Smooth muscle cell (in vitro differentiated cells): ENCODE results near the gene KDF1. TPM values are rescaled to one million over a fixed set of nuclear protein-coding genes. Genes with fewer than 3 reads are reported as not detected.
A peak's percentile ranks its signal among the peaks of the same experiment; 100 is the strongest.

Experiments
- DNase-seq: peaks from one replicate; lab custom pipeline; 2025; ENCODE audit not compliant: unreplicated experiment; lab: John Stamatoyannopoulos, UW
- H2AFZ ChIP-seq: fragments of 200-600 bp; sonication (generic); 2 replicates; pipeline ENCODE4 v1.6.0; 2016; ENCODE audit warnings: antibody characterized with exemption, low read depth, mild to moderate bottlenecking
- H3F3A ChIP-seq: fragments of 200-600 bp; sonication (generic); 2 replicates; pipeline ENCODE4 v1.6.0; 2017; ENCODE audit warnings: antibody characterized with exemption, low read depth
- H3K27ac ChIP-seq: fragments of 200-600 bp; sonication (generic); 2 replicates; pipeline ENCODE4 v1.5.1; 2016; ENCODE audit warnings: low read depth, mild to moderate bottlenecking
- H3K27me3 ChIP-seq: fragments of 200-600 bp; sonication (generic); 2 replicates; pipeline ENCODE4 v1.6.1; 2016; ENCODE audit warnings: low read depth, mild to moderate bottlenecking
- H3K36me3 ChIP-seq: fragments of 200-600 bp; sonication (generic); 2 replicates; pipeline ENCODE4 v1.5.1; 2016; ENCODE audit warnings: low read depth
- H3K4me1 ChIP-seq: fragments of 200-600 bp; sonication (generic); 2 replicates; pipeline ENCODE4 v1.5.1; 2016; ENCODE audit warnings: low read depth
- H3K4me2 ChIP-seq: fragments of 200-600 bp; sonication (generic); 2 replicates; pipeline ENCODE4 v1.6.0; 2016; ENCODE audit warnings: mild to moderate bottlenecking
- H3K4me3 ChIP-seq: fragments of 200-600 bp; sonication (generic); 2 replicates; pipeline ENCODE4 v1.5.1; 2016; ENCODE audit warnings: mild to moderate bottlenecking
- H3K79me2 ChIP-seq: fragments of 200-600 bp; sonication (generic); 2 replicates; pipeline ENCODE4 v1.6.0; 2016; ENCODE audit warnings: low read depth, mild to moderate bottlenecking
- H3K9ac ChIP-seq: fragments of 200-600 bp; sonication (generic); 2 replicates; pipeline ENCODE4 v1.6.0; 2016; ENCODE audit warnings: low read depth
- H3K9me3 ChIP-seq: fragments of 200-600 bp; sonication (generic); replicated peaks from 2 replicates; pipeline ENCODE4 v1.5.1; 2016; ENCODE audit warnings: low read depth
- H4K20me1 ChIP-seq: fragments of 200-600 bp; sonication (generic); 2 replicates; pipeline ENCODE4 v1.6.0; 2016; ENCODE audit warnings: low read depth
- WGBS: methylation state at CpG from one replicate; pipeline ENCODE4 v1.1.7; 2016; ENCODE audit warnings: low lambda C conversion rate; 5-methylcytosine and 5-hydroxymethylcytosine counted together
- polyA plus RNA-seq: library from polyadenylated mRNA; unstranded; fragments of >200 nt; fragmentation: Nextera tagmentation; extraction: Ambion mirVana; gene quantifications from 2 replicates; pipeline ENCODE4 v1.2.1, GENCODE V29; 2016
- total RNA-seq: library from RNA; depleted of rRNA; stranded (reverse); fragments of >200 nt; gene quantifications from 2 replicates; pipeline ENCODE4 v1.2.3, GENCODE V29; 2014
- TF ChIP-seq, protein P1 (sequence below): fragments of 200-600 bp; sonication (generic); IDR thresholded peaks from 2 replicates; pipeline ENCODE4 v1.5.1; 2017; ENCODE audit warnings: borderline replicate concordance, mild to moderate bottlenecking, antibody characterized with exemption; ENCODE audit not compliant: insufficient read depth, poor library complexity, severe bottlenecking

KDF1 gene
- total and polyA plus RNA-seq, 2 experiments from 2014 or later: 0.96 to 2.7 TPM

GRCh38 chr1:26910343-26911160 lies 49.7 kb downstream of the KDF1 start:
- H3K27me3 ChIP-seq: no peaks in the 10 kb centered on the region
- WGBS: 97% methylated on average over 4 of the region's 4 CpGs
- H3F3A ChIP-seq: no peaks in the 10 kb centered on the region
- H3K36me3 ChIP-seq: no peaks in the 10 kb centered on the region
- H3K9me3 ChIP-seq: no peaks in the 10 kb centered on the region
- no peak overlapping the region for H2AFZ ChIP-seq
- H3K27ac ChIP-seq: no peak overlapping the region
- H3K79me2 ChIP-seq: no peaks in the 10 kb centered on the region
- no peak overlapping the region for H3K4me2 ChIP-seq
- TF ChIP-seq, protein P1, sequence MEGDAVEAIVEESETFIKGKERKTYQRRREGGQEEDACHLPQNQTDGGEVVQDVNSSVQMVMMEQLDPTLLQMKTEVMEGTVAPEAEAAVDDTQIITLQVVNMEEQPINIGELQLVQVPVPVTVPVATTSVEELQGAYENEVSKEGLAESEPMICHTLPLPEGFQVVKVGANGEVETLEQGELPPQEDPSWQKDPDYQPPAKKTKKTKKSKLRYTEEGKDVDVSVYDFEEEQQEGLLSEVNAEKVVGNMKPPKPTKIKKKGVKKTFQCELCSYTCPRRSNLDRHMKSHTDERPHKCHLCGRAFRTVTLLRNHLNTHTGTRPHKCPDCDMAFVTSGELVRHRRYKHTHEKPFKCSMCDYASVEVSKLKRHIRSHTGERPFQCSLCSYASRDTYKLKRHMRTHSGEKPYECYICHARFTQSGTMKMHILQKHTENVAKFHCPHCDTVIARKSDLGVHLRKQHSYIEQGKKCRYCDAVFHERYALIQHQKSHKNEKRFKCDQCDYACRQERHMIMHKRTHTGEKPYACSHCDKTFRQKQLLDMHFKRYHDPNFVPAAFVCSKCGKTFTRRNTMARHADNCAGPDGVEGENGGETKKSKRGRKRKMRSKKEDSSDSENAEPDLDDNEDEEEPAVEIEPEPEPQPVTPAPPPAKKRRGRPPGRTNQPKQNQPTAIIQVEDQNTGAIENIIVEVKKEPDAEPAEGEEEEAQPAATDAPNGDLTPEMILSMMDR: no peak
- H3K4me1 ChIP-seq: no peaks in the 10 kb centered on the region
- no peak overlapping the region for H3K4me3 ChIP-seq
- H4K20me1 ChIP-seq: no peaks in the 10 kb centered on the region
- no peak overlapping the region for H3K9ac ChIP-seq
- no peak for DNase-seq

GRCh38 chr1:26909951-26910342 lies 50.3 kb downstream of the KDF1 start:
- Histone ChIP-seq H4K20me1 (no peaks in the 10 kb centered on the region), H2AFZ (no peak overlapping the region), H3K9me3 (no peaks in the 10 kb centered on the region), H3F3A (no peaks in the 10 kb centered on the region), H3K4me1 (no peaks in the 10 kb centered on the region), H3K27ac (no peak overlapping the region), H3K27me3 (no peaks in the 10 kb centered on the region), H3K79me2 (no peaks in the 10 kb centered on the region), H3K4me2 (no peak overlapping the region), H3K9ac (no peak overlapping the region), H3K36me3 (no peaks in the 10 kb centered on the region), H3K4me3 (no peak overlapping the region)
- TF ChIP-seq, protein P1: no peak
- whole genome bisulfite sequencing: 89% methylated on average over 3 of the region's 3 CpGs
- no peak for DNase-seq

DNA sequence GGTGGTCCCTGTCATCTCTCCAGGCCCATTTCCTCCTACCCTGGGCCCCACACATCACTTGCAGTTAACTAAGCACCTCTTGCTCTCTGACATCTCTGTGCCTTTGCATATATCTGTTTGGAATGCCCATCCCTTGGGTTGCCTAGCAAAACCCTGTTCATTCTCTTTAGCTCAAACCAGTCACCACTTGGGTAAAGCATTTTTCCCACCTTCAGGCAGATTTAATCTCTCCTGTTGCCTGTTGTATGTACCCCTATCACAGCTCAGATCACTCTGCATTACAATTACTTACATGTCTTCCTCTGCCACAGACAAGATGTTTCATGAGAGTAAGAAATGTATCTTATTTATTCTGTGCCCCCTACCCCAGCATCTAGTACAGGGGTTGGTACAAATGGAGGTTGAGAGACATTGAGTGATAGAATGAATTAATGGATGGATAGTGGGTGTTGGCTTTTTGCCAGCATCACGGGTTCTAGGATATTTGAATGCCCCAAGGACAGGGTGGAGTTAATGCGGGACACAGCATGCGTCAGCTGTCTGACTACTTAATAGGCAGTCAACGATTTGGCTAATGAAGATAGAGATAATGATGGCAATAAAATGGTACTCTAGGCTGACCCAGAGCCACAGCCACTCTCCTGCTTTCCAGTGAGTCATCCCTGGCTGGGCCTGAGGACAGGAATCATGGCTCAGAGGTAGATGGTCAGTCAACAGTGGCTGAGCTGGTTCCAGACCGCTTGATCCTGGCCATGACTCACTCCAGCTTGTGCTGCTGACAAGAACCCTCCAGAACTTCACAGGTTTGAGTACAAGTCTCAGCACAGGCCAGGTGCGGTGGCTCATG lies 53.0 kb downstream of the KDF1 start:
- H3K4me3 ChIP-seq: no peak overlapping the region
- H3K9me3 ChIP-seq: no peaks in the 10 kb centered on the region
- no peak overlapping the region for H3K9ac ChIP-seq
- H3K4me2 ChIP-seq: no peak overlapping the region
- DNase-seq: no peak
- no peaks in the 10 kb centered on the region for H3K27me3 ChIP-seq
- WGBS: 12% methylated on average over 6 of the region's 6 CpGs
- no peaks in the 10 kb centered on the region for H3F3A ChIP-seq
- TF ChIP-seq, protein P1: no peak
- H3K27ac ChIP-seq: peak overlapping the region; percentile 59
- H3K79me2 ChIP-seq: no peaks in the 10 kb centered on the region
- no peaks in the 10 kb centered on the region for H3K36me3 ChIP-seq
- H4K20me1 ChIP-seq: no peaks in the 10 kb centered on the region
- no peak overlapping the region for H2AFZ ChIP-seq
- no peaks in the 10 kb centered on the region for H3K4me1 ChIP-seq
